H7 (cell line): ENCODE data around the gene NAV3. TPM values are rescaled to one million over a fixed set of nuclear protein-coding genes. Genes with fewer than 3 reads are reported as not detected.
"Not testable (repeated sequence)": the region's sequence is repeated elsewhere in the genome, so short reads cannot be mapped to it uniquely, and the experiment has no call there.

Experiments used
- DNase-seq: peaks from one replicate; pipeline ENCODE4 v3.0.0; 2012
- H3K27me3 ChIP-seq: 2 replicates; pipeline ENCODE4 v1.6.0; 2011; ENCODE audit warnings: mild to moderate bottlenecking, low read length; ENCODE audit not compliant: control insufficient read depth, insufficient read depth
- H3K36me3 ChIP-seq: replicated peaks from 2 replicates; pipeline ENCODE4 v1.5.1; 2011; ENCODE audit warnings: low read length; ENCODE audit not compliant: control insufficient read depth, insufficient read depth
- H3K4me3 ChIP-seq: 2 replicates; pipeline ENCODE4 v1.5.1; 2011; ENCODE audit warnings: low read depth, mild to moderate bottlenecking, control low read depth, low read length, moderate library complexity; ENCODE audit not compliant: insufficient read depth
- total RNA-seq: library from RNA; depleted of rRNA; stranded (reverse); fragments of >200 nt; shearing (Covaris generic); gene quantifications from 2 replicates; pipeline ENCODE4 v1.2.3, GENCODE V29; 2014

Gene NAV3
- total RNA-seq, 1 experiment from 2014 or later: 0.14 TPM

DNA sequence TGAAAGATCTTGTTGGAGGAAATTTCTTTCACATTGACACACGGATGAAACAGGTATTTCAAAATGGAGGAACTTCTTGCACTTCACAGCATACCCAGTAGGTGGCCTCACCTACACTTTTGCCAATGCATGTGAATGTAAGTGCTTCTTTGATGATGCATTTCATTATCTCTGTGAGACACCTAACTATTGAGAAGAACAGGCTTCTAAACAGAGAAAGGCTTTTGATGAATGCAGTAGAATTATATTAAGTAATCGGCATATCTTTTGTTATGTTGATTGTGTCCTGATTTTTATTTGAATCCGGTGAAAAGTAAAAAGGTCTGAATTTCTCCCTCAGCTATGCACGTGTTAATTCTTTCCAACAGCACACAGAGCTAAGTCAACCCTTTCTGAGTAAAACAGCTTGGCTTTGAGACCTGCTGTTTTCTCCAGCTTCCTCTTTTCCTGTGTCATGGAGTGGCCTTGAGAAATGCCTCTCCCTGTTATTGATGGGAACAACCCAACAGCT, 399.0 kb downstream of the NAV3 start:
- Histone ChIP-seq H3K36me3 (no peaks in the 10 kb centered on the region), H3K4me3 (no peak overlapping the region), H3K27me3 (no peaks in the 10 kb centered on the region)
- peak; percentile 2 for DNase-seq

DNA sequence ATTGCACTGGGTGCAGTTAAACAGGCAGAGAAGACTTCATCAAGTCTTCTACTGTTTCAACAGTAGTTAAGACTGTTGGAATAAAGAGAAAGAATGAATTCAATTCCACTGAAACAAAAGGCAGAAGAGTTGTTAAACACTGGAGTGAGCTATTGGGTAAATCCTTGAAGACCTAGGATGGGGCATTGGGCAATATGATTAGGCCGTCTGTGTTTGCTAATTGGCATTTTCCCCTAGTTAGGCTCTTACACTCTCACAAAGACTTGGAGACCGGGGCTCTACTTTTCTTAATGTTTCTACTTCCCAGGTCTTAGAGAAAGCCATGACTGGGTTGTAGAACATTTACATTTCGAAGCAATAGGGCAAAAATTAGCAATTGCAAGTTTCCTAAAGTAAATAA, 402.1 kb downstream of the NAV3 start:
- Histone ChIP-seq H3K27me3 (no peaks in the 10 kb centered on the region), H3K4me3 (no peak overlapping the region), H3K36me3 (no peaks in the 10 kb centered on the region)
- DNase-seq: no peak

DNA sequence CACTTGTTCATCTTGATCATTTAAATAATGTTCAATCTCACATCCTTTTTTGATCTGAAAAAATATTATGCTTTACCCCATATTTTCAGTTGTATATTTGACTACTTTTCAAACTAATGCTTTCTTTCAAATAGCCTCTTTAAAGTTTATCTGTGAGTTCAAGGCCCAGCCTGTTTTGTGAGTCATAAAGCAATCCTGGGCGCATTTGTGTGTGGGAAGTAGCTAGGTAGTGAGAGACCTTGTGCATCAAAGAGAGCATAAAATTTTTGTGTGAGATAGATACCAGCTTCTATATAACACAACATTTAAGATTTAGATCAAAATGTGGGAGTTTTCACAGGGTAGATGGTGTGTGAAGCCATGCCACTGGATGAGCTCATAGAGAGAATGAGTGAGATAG, 405.6 kb downstream of the NAV3 start:
- Histone ChIP-seq H3K36me3 (no peaks in the 10 kb centered on the region), H3K4me3 (no peak overlapping the region), H3K27me3 (no peaks in the 10 kb centered on the region)
- no peak for DNase-seq

DNA sequence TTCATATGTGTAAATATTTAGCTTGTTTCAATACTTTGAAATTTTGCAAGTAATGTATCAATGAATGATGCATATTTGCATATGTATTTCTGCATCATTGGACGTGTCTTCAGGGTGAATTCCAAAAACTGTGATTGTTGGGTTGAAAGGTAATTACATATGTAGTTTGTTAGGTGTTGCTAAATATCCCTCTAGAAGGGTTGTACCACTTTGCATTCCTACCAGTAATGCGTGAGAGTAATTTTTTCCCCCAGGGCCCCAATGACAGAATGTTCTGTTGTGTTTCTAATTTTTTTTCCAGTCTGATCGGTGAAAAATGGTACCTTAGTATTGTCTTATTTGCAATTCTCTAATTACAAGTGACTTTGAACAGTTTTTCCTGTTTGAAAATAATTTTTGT, 408.9 kb downstream of the NAV3 start:
- H3K27me3 ChIP-seq: no peaks in the 10 kb centered on the region
- H3K36me3 ChIP-seq: no peaks in the 10 kb centered on the region
- no peak overlapping the region for H3K4me3 ChIP-seq
- no peak for DNase-seq

DNA sequence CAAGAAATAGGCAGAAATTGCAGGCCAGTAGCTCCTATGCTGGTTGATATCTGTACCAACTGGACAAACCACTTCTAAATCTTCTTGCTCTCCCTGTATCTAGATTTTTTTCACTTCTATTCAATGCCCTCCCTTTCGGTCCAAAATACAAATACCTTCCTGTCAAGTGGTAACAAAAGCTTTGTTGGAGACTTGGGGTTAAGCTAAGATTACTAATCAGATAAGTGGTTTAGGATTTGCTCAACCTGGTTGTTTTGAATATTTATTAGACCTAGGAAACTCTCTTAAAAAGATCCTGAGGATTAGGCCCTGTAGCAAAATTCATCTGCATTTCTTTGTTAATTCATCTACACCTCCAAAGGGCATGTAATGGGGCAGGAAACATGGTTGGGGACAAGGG, 410.1 kb downstream of the NAV3 start:
- Histone ChIP-seq H3K4me3 (no peak overlapping the region), H3K36me3 (no peaks in the 10 kb centered on the region), H3K27me3 (no peaks in the 10 kb centered on the region)
- no peak for DNase-seq

DNA sequence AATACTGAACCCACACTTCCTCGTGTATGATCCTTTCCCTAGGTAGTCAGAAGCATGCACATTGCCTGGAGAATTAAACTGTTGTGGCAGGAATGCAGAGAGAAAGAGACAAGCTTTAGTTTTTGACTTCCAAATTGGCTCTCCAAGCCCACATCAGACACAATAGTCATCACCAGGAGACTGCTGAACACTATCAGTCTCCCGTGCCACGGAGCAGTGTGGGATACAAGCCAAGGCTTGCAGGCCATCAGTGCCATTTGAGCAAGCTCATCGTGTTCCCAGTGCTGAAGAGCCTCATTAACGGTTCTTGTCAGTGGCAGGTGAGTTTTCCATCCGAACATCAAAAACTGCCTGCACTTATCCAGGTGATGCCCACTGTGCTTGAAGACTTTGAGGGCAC, 410.8 kb downstream of the NAV3 start:
- H3K36me3 ChIP-seq: no peaks in the 10 kb centered on the region
- no peak overlapping the region for H3K4me3 ChIP-seq
- no peaks in the 10 kb centered on the region for H3K27me3 ChIP-seq
- no peak for DNase-seq

DNA sequence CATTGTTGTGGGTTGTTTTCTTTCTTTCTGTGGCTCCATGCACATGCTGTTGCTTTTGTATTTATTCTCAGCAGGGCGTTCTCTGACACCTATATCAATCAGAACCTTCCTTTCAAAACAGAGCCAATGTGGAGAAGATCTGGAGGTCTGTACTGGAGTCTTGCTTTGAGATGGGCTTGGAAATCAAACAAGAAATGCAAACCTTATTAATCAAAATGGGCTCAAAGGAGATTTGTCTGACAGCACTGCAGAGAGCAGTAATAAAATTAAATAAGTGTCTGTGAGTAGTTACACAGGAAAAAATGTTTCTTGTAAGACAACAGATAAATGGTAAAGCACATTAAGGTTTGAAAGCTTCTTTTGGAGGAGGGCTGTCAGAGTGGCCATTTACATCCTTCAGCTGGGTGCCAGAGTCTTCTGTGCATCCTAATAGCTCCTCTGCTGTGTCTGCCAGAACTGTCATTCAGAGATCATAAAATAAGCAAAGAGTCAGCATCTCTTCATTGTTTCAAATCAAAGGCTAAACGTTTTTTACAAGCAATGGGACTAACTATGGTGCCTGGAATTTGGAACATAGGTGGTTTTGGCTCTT, 414.3 kb downstream of the NAV3 start:
- Histone ChIP-seq H3K4me3 (no peak overlapping the region), H3K36me3 (no peaks in the 10 kb centered on the region), H3K27me3 (no peaks in the 10 kb centered on the region)
- DNase-seq: no peak

DNA sequence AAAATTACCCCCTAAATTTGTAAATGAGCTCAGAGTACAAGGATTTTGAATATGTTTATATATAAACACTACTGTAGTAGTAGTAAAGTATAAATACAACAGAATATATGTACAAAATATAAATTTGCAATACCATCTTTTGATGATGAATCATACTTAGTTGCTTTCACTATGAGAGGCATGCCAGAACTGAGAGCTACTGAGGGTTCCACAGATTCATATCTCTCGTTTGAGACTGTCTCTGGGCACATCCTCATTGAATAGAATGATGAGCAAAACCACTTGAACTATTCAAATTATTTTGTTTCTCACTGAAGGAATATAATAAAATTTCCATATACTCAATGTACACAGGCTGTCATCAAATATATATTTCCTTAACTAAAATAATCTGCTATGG, 417.6 kb downstream of the NAV3 start:
- H3K36me3 ChIP-seq: no peaks in the 10 kb centered on the region
- no peak overlapping the region for H3K4me3 ChIP-seq
- no peak for DNase-seq
- H3K27me3 ChIP-seq: no peaks in the 10 kb centered on the region

DNA sequence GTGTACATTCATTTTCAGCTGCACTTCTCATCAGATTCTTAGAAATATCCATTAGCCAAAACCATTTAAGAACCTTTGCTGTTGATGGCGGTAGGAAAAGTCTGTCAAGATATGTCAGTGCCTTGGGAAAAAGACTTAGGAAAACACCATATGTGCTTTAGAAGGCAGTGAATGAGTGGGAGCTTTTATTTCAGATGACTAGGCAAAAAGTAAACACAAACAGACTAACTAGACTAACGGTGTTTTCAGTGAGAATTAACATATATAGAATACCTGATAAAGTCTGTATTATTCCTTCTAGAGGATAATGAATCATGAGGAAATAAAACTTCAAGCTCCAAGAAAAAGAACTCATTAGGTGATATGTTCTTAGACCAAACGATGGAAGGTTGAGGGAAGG, 418.9 kb downstream of the NAV3 start:
- Histone ChIP-seq H3K4me3 (no peak overlapping the region), H3K27me3 (no peaks in the 10 kb centered on the region), H3K36me3 (no peaks in the 10 kb centered on the region)
- no peak for DNase-seq

DNA sequence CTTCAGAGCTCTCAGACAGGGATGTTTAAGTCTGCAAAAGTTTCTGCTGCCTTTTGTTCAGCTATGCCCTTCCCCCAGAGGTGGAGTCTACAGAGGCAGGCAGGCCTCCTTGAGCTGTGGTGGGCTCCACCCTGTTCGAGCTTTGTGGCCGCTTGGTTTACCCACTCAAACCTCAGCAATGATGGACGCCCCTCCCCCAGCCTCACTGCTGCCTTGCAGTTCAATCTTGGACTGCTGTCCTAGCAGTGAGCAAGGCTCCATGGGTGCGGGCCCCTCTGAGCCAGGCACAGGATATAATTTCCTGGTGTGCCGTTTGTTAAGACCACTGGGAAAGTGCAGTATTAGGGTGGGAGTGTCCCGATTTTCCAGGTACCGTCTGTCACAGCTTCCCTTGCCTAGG, 427.0 kb downstream of the NAV3 start:
- not testable (repeated sequence) for DNase-seq, H3K4me3 ChIP-seq, H3K36me3 ChIP-seq, H3K27me3 ChIP-seq

DNA sequence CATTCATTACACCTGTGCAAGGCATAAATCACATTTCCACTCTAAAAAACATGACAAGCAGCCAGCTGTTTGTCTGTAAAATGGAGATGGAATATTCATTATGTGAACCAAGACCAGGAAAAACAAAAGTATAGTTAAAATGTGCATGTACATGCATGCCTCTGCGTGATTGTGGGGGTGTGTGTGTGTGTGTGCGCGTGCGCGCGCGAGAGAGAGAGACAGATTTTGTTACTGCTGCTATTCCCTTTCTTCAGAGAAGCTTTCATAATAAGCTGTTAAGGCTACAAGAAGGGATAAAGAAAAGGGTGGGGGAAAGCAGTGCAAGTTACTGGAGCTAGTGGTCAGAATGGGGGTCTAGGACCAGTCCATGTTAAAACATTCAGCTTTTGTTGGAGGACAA, 430.3 kb downstream of the NAV3 start:
- Histone ChIP-seq H3K27me3 (no peaks in the 10 kb centered on the region), H3K4me3 (no peak overlapping the region), H3K36me3 (no peaks in the 10 kb centered on the region)
- DNase-seq: no peak

DNA sequence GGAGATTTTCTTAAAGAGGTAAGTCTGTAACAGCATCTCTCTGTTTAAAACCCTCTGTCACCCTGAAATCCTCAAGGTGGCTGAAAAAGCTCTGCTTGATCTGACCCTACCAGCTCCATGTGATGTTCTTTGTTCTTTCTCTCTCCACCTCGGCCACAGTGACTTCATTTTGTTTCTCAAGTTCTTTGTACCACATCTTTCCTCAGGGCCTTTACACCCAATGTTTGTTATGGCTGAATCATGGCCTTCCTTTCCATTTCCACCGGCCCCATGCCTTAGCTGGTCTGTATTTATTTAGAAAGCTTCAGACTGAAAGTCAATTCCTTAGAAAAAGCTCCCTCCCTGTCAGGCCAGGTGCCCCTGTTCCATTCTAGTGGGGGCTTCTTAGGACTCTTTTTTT, 431.2 kb downstream of the NAV3 start:
- no peak for DNase-seq
- Histone ChIP-seq H3K36me3 (no peaks in the 10 kb centered on the region), H3K4me3 (no peak overlapping the region)

More for the DNA sequence above, 431.2 kb downstream of the NAV3 start:
- H3K27me3 ChIP-seq: no peaks in the 10 kb centered on the region
